IMR-90 (cell line): ENCODE measurements around the gene LMBRD2. TPM values are rescaled to one million over a fixed set of nuclear protein-coding genes. Genes with fewer than 3 reads are reported as not detected.
A peak's percentile ranks its signal among the peaks of the same experiment; 100 is the strongest.
"Not testable (repeated sequence)": the region's sequence is repeated elsewhere in the genome, so short reads cannot be mapped to it uniquely, and the experiment has no call there.

Experiments used
- ATAC-seq: fragments of 200-7000 bp; cut with Tn5 transposase; 2 replicates; pipeline ENCODE4 v1.9.1; 2020; ENCODE audit warnings: low read depth, mild to moderate bottlenecking, moderate library complexity
- BruUV-seq: library from RNA; stranded (reverse); fragments of 400-500 nt; replicated peaks from 2 replicates; lab custom pipeline; 2021; lab: Mats Ljungman, UMichigan
- CTCF ChIA-PET: fragments of 300-600 bp; formaldehyde crosslinking; extraction: SDS; loops from one replicate; lab custom pipeline; 2021; ENCODE audit warnings: antibody characterized with exemption; lab: Yijun Ruan, JAX
- POLR2A ChIA-PET: fragments of 300-600 bp; sonication (Branson Sonifier 250); formaldehyde crosslinking; loops from one replicate; lab custom pipeline; 2022; ENCODE audit warnings: antibody characterized with exemption; ENCODE audit not compliant: unreplicated experiment; lab: Charles Lee
- DNase-seq: peaks from one replicate; pipeline ENCODE4 v3.0.0; 2013
- H2AFZ ChIP-seq: replicated peaks from 2 replicates; pipeline ENCODE3; 2013; ENCODE audit warnings: low read length, mild to moderate bottlenecking; ENCODE audit not compliant: poor library complexity
- H2AK5ac ChIP-seq: 2 replicates; pipeline ENCODE4 v1.6.1; 2013; ENCODE audit warnings: low read depth, low read length, inconsistent platforms
- H2AK9ac ChIP-seq: replicated peaks from 2 replicates; pipeline ENCODE3; 2013; ENCODE audit warnings: mild to moderate bottlenecking, low read depth, low read length, moderate library complexity; ENCODE audit not compliant: poor library complexity
- H2BK120ac ChIP-seq: 2 replicates; pipeline ENCODE4 v1.6.1; 2013; ENCODE audit warnings: low read depth, low read length, inconsistent platforms
- H2BK15ac ChIP-seq: 3 replicates; pipeline ENCODE4 v1.6.1; 2013; ENCODE audit warnings: low read depth, low read length, inconsistent platforms
- H2BK20ac ChIP-seq: 2 replicates; pipeline ENCODE4 v1.6.1; 2013; ENCODE audit warnings: low read depth, mild to moderate bottlenecking, inconsistent platforms, low read length, moderate library complexity
- H2BK5ac ChIP-seq: 2 replicates; pipeline ENCODE4 v1.6.1; 2013; ENCODE audit warnings: mild to moderate bottlenecking, low read depth, low read length, inconsistent platforms; ENCODE audit not compliant: poor library complexity, severe bottlenecking
- H3K14ac ChIP-seq: replicated peaks from 2 replicates; pipeline ENCODE4 v1.6.1; 2013; ENCODE audit warnings: low read depth, low read length, inconsistent platforms
- H3K18ac ChIP-seq: 2 replicates; pipeline ENCODE4 v1.6.1; 2013; ENCODE audit warnings: low read depth, low read length, control low read depth
- H3K23ac ChIP-seq: 2 replicates; pipeline ENCODE4 v1.6.1; 2013; ENCODE audit warnings: low read depth, low read length, inconsistent platforms
- H3K27ac ChIP-seq: 2 replicates; pipeline ENCODE4 v1.5.1; 2013; ENCODE audit warnings: mild to moderate bottlenecking, control low read depth, low read length; ENCODE audit not compliant: insufficient read depth
- H3K27me3 ChIP-seq: 2 replicates; pipeline ENCODE4 v1.6.1; 2013; ENCODE audit warnings: low read length; ENCODE audit not compliant: control insufficient read depth, insufficient read depth
- H3K36me3 ChIP-seq: 2 replicates; pipeline ENCODE4 v1.6.1; 2013; ENCODE audit warnings: low read length, mixed read lengths; ENCODE audit not compliant: control insufficient read depth, insufficient read depth
- H3K4ac ChIP-seq: 2 replicates; pipeline ENCODE4 v1.6.1; 2013; ENCODE audit warnings: low read depth, low read length, inconsistent platforms
- H3K4me1 ChIP-seq: 2 replicates; pipeline ENCODE4 v1.6.1; 2013; ENCODE audit warnings: low read length, mixed read lengths; ENCODE audit not compliant: control insufficient read depth, insufficient read depth
- H3K4me2 ChIP-seq: 2 replicates; pipeline ENCODE4 v1.6.1; 2013; ENCODE audit warnings: low read depth, mild to moderate bottlenecking, control low read depth, low read length, moderate library complexity
- H3K4me3 ChIP-seq: 2 replicates; pipeline ENCODE4 v1.5.1; 2013; ENCODE audit warnings: low read depth, mild to moderate bottlenecking, control low read depth, low read length, moderate library complexity; ENCODE audit not compliant: insufficient read depth
- H3K56ac ChIP-seq: 2 replicates; pipeline ENCODE4 v1.6.1; 2013; ENCODE audit warnings: low read length, inconsistent platforms; ENCODE audit not compliant: insufficient read depth; ENCODE audit errors: extremely low read depth
- H3K79me1 ChIP-seq, 2 experiments: 2 replicates each; pipeline ENCODE4 v1.6.1; 2013; ENCODE audit warnings: low read length in 2 of 2, inconsistent platforms in 1 of 2, low read depth in 1 of 2
- H3K9ac ChIP-seq: 2 replicates; pipeline ENCODE4 v1.6.1; 2013; ENCODE audit warnings: low read depth, low read length, control low read depth
- H3K9me1 ChIP-seq: 2 replicates; pipeline ENCODE4 v1.6.1; 2013; ENCODE audit warnings: low read length, inconsistent platforms; ENCODE audit not compliant: insufficient read depth
- H3K9me3 ChIP-seq: 2 replicates; pipeline ENCODE4 v1.6.1; 2013; ENCODE audit warnings: low read length; ENCODE audit not compliant: control insufficient read depth, insufficient read depth
- H4K20me1 ChIP-seq: 2 replicates; pipeline ENCODE4 v1.6.1; 2013; ENCODE audit warnings: low read length, inconsistent platforms; ENCODE audit not compliant: insufficient read depth
- H4K5ac ChIP-seq: 2 replicates; pipeline ENCODE4 v1.6.1; 2013; ENCODE audit warnings: mild to moderate bottlenecking, low read depth, low read length, control low read depth
- H4K8ac ChIP-seq, 2 experiments: 2 replicates each; pipeline ENCODE4 v1.6.1; 2013; ENCODE audit warnings: low read depth in 2 of 2, low read length in 2 of 2, control low read depth in 1 of 2, inconsistent platforms in 1 of 2
- H4K91ac ChIP-seq: 2 replicates; pipeline ENCODE4 v1.6.1; 2013; ENCODE audit warnings: low read depth, low read length, inconsistent platforms; ENCODE audit not compliant: insufficient read depth
- CEBPB ChIP-seq: IDR thresholded peaks from 2 replicates; pipeline ENCODE4 v1.6.1; 2012; ENCODE audit warnings: low read depth, low read length, improper control_type of control experiment
- WGBS, 2 experiments: methylation state at CpG; one replicate each; pipeline versions ENCODE4 v1.1.5 to v1.1.7; 2013; ENCODE audit warnings: missing lambda C conversion rate in 2 of 2; ENCODE audit not compliant: insufficient read length in 1 of 2; ENCODE audit errors: extremely low coverage in 2 of 2; 5-methylcytosine and 5-hydroxymethylcytosine counted together
- dilution Hi-C: fragments of 300-500 bp; cut with HindIII; formaldehyde crosslinking; loops from one replicate; pipeline ENCODE4 v1.14.3; 2018; ENCODE audit warnings: low sequenced_read_pairs; ENCODE audit not compliant: unreplicated experiment
- in situ Hi-C: fragments of 300-500 bp; cut with MboI; formaldehyde crosslinking; loops from 3 replicates; pipeline ENCODE4 v1.14.3; 2019; ENCODE audit warnings: low sequenced_read_pairs, inconsistent platforms, mixed read lengths
- intact Hi-C: fragments of 100-400 bp; cut with micrococcal nuclease; formaldehyde crosslinking; loops from 2 replicates; pipeline ENCODE4 v1.10.0; 2022
- polyA plus RNA-seq, 3 experiments: library from polyadenylated mRNA; depleted of rRNA; stranded (reverse); fragments of >200 nt; gene quantifications; 2 replicates each; pipeline ENCODE4 v1.2.3, GENCODE V29; 2012; ENCODE audit warnings: low replicate concordance in 1 of 3
- total RNA-seq: library from RNA; depleted of rRNA; stranded (reverse); fragments of >200 nt; gene quantifications from 2 replicates; pipeline ENCODE4 v1.2.3, GENCODE V29; 2012
- TF ChIP-seq, protein P1 (sequence below): fragments of 150-350 bp; IDR thresholded peaks from 2 replicates; pipeline ENCODE4 v1.6.1; 2016; ENCODE audit warnings: low read depth, mild to moderate bottlenecking, low read length, moderate library complexity, borderline replicate concordance

The LMBRD2 gene
- total and polyA plus RNA-seq, 2 of the 4 experiments (the other 2 are of a cell fraction) = 1.8 to 5.2 TPM

GRCh38 chr5:36135988-36136387 lies 15.7 kb downstream of the LMBRD2 start:
- Histone ChIP-seq H2AK5ac (no peak overlapping the region), H3K9ac (no peak overlapping the region), H3K27me3 (no peaks in the 10 kb centered on the region), H3K4me2 (no peak overlapping the region), H3K79me1 (no peaks in the 10 kb centered on the region), H3K4me3 (no peak overlapping the region), H3K4ac (no peak overlapping the region), H3K14ac (no peak overlapping the region), H2BK5ac (no peak overlapping the region), H4K8ac (no peak overlapping the region), H4K5ac (no peak overlapping the region), H3K9me1 (no peaks in the 10 kb centered on the region), H3K56ac (no peak overlapping the region), H2BK120ac (no peak overlapping the region), H4K20me1 (no peaks in the 10 kb centered on the region), H3K27ac (no peak overlapping the region), H4K91ac (no peak overlapping the region), H2AFZ (no peak overlapping the region), H3K9me3 (no peaks in the 10 kb centered on the region; the same call in 1 of the 2 replicates), H2BK15ac (no peak overlapping the region), H2BK20ac (no peak overlapping the region), H3K4me1 (no peaks in the 10 kb centered on the region), H2AK9ac (no peak overlapping the region), H3K36me3 (peaks cover 5% of the 10 kb centered on the region; the same call in 1 of the 2 replicates), H3K18ac (no peak overlapping the region), H3K23ac (no peak overlapping the region)
- ATAC-seq (no peak), DNase-seq (no peak)
- no TSS peak for BruUV-seq
- no CpG with 5 or more reads among the region's 3 CpGs for WGBS, 2 experiments
- CTCF ChIA-PET = no interaction called here
- POLR2A ChIA-PET = interaction anchor here (0.6 kb wide), 1 partner anchor 30 kb away, joined by 4 read pairs; no protein-coding TSS in a partner anchor
- dilution Hi-C loops (no loop called here), in situ Hi-C loops (no loop called here), intact Hi-C loops (no loop called here)
- TF ChIP-seq, protein P1, sequence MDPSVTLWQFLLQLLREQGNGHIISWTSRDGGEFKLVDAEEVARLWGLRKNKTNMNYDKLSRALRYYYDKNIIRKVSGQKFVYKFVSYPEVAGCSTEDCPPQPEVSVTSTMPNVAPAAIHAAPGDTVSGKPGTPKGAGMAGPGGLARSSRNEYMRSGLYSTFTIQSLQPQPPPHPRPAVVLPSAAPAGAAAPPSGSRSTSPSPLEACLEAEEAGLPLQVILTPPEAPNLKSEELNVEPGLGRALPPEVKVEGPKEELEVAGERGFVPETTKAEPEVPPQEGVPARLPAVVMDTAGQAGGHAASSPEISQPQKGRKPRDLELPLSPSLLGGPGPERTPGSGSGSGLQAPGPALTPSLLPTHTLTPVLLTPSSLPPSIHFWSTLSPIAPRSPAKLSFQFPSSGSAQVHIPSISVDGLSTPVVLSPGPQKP = no peak
- peak; percentile 82 for TF ChIP-seq CEBPB

- in situ Hi-C loops, H2BK15ac ChIP-seq, H3K4me1 ChIP-seq, H3K36me3 ChIP-seq, H2AFZ ChIP-seq, H2AK9ac ChIP-seq, DNase-seq, H3K56ac ChIP-seq, H3K4me3 ChIP-seq, H4K91ac ChIP-seq, ATAC-seq, H3K27me3 ChIP-seq, H3K9me3 ChIP-seq, BruUV-seq, H3K79me1 ChIP-seq, H2BK120ac ChIP-seq, H3K27ac ChIP-seq, H2BK5ac ChIP-seq, H3K4me2 ChIP-seq, H3K23ac ChIP-seq, H2BK20ac ChIP-seq, H2AK5ac ChIP-seq, H4K5ac ChIP-seq, H3K18ac ChIP-seq, H4K8ac ChIP-seq, H4K20me1 ChIP-seq, H3K9ac ChIP-seq, intact Hi-C loops, H3K14ac ChIP-seq, H3K9me1 ChIP-seq, H3K4ac ChIP-seq, dilution Hi-C loops: not testable (repeated sequence)
- ChIA-PET CTCF (interaction anchor here (0.6 kb wide), 1 partner anchor 39 kb away, joined by 3 read pairs; no protein-coding TSS in a partner anchor), POLR2A (interaction anchor here (0.6 kb wide), 1 partner anchor 516 kb away, joined by 4 read pairs; the partner anchor contains the start of gene SPEF2)
- no CpG with 5 or more reads among the region's 1 CpG for WGBS, 2 experiments
Observed at GRCh38 chr5:36133009-36133408, 18.7 kb downstream of the LMBRD2 start.
